NCI-H1417 (cell line): ENCODE measurements around the gene SH2D2A.

Source experiments
- DNase-seq, 3 experiments: peaks; one replicate each; lab custom pipeline; 2025; lab: John Stamatoyannopoulos, UW

Gene SH2D2A

GRCh38 chr1:156823210-156823790 is 6.7 kb upstream of the SH2D2A start:
- DNase-seq: no peak

- no peak for DNase-seq
Measured at GRCh38 chr1:156822680-156823079, 6.0 kb upstream of the SH2D2A start.

GRCh38 chr1:156821801-156822200 is 5.2 kb upstream of the SH2D2A start:
- no peak for DNase-seq

GRCh38 chr1:156815961-156816422 is 656 bp downstream of the SH2D2A start:
- no peak for DNase-seq

GRCh38 chr1:156815307-156815826 is 1.3 kb downstream of the SH2D2A start:
- no peak for DNase-seq

- no peak for DNase-seq
Measured at GRCh38 chr1:156814571-156815260, 1.9 kb downstream of the SH2D2A start.

GRCh38 chr1:156813750-156814570 is 2.7 kb downstream of the SH2D2A start:
- peak; percentile 83 to 93 (median 88) for DNase-seq

GRCh38 chr1:156813298-156813697 is 3.4 kb downstream of the SH2D2A start:
- DNase-seq: peak in 2 of 3 experiments; percentile 28 to 52

GRCh38 chr1:156812293-156812990 is 4.2 kb downstream of the SH2D2A start:
- no peak for DNase-seq

GRCh38 chr1:156811168-156811567 is 5.5 kb downstream of the SH2D2A start:
- no peak for DNase-seq

GRCh38 chr1:156809711-156810366 is 6.8 kb downstream of the SH2D2A start:
- no peak for DNase-seq

- no peak for DNase-seq
Measured at GRCh38 chr1:156809281-156809680, 7.4 kb downstream of the SH2D2A start.

- DNase-seq: no peak
Measured at GRCh38 chr1:156808186-156809030, 8.2 kb downstream of the SH2D2A start.

- peak in 1 of 3 experiments; percentile 51 for DNase-seq
Measured at GRCh38 chr1:156807627-156808026, 9.0 kb downstream of the SH2D2A start.

GRCh38 chr1:156806512-156807440 is 9.9 kb downstream of the SH2D2A start:
- DNase-seq: peak in 1 of 3 experiments; percentile 51

GRCh38 chr1:156805766-156806511 is 10.7 kb downstream of the SH2D2A start:
- peak in 1 of 3 experiments; percentile 51 for DNase-seq

GRCh38 chr1:156804572-156805243 is 11.9 kb downstream of the SH2D2A start:
- DNase-seq: peak; percentile 41 to 96 (median 73)

- DNase-seq: peak in 1 of 3 experiments; percentile 42
Measured at GRCh38 chr1:156804026-156804425, 12.6 kb downstream of the SH2D2A start.
